Measurements from ENCODE around the gene MRPL49.
"Not testable (repeated sequence)": the region's sequence is repeated elsewhere in the genome, so short reads cannot be mapped to it uniquely, and the experiment has no call there.

MRPL49 gene

GRCh38 chr11:65169164-65169641 is 47.1 kb downstream of the MRPL49 start:
- TF ChIP-seq, protein P1, sequence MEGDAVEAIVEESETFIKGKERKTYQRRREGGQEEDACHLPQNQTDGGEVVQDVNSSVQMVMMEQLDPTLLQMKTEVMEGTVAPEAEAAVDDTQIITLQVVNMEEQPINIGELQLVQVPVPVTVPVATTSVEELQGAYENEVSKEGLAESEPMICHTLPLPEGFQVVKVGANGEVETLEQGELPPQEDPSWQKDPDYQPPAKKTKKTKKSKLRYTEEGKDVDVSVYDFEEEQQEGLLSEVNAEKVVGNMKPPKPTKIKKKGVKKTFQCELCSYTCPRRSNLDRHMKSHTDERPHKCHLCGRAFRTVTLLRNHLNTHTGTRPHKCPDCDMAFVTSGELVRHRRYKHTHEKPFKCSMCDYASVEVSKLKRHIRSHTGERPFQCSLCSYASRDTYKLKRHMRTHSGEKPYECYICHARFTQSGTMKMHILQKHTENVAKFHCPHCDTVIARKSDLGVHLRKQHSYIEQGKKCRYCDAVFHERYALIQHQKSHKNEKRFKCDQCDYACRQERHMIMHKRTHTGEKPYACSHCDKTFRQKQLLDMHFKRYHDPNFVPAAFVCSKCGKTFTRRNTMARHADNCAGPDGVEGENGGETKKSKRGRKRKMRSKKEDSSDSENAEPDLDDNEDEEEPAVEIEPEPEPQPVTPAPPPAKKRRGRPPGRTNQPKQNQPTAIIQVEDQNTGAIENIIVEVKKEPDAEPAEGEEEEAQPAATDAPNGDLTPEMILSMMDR (IDR thresholded peaks at IDR 0.05; ENCODE audit: low read depth, low read length, missing control alignments): no peak
- no peaks in the 10 kb centered on the region for H3K36me3 ChIP-seq (replicated peaks)
- peak overlapping the region; percentile 72 for H3K27ac ChIP-seq
- no peaks in the 10 kb centered on the region for H3K27me3 ChIP-seq (replicated peaks)
- peak; percentile 67 for DNase-seq
- H3K4me3 ChIP-seq (ENCODE audit: low read depth, low read length): no peak overlapping the region
- in situ Hi-C loops (cut with HindIII; ENCODE audit: low pct_ligation_motif_present, low sequenced_read_pairs): no loop called here

- no peak for DNase-seq
- Histone ChIP-seq H3K27me3 (replicated peaks) (no peaks in the 10 kb centered on the region), H3K4me3 (ENCODE audit: low read depth, low read length) (no peak within 1 kb of the TSS), H3K36me3 (replicated peaks) (no peaks in the 10 kb centered on the region), H3K27ac (peak within 1 kb of the TSS; percentile 72)
- TF ChIP-seq, protein P1 (IDR thresholded peaks at IDR 0.05; ENCODE audit: low read depth, low read length, missing control alignments): no peak
- in situ Hi-C loops (cut with HindIII; ENCODE audit: low pct_ligation_motif_present, low sequenced_read_pairs): no loop called here
Observed at GRCh38 chr11:65170058-65170534, 48.0 kb downstream of the MRPL49 start, which contains the start of gene SPDYC. TSS of gene SPDYC (plus strand) at chr11:65170233. CDS start at chr11:65171358, 1,125 bp downstream.

- no peak for DNase-seq
- in situ Hi-C loops (cut with HindIII; ENCODE audit: low pct_ligation_motif_present, low sequenced_read_pairs): no loop called here
- TF ChIP-seq, protein P1 (IDR thresholded peaks at IDR 0.05; ENCODE audit: low read depth, low read length, missing control alignments): no peak
- H3K27ac ChIP-seq: no peak overlapping the region
- H3K27me3 ChIP-seq (replicated peaks): no peaks in the 10 kb centered on the region
- H3K36me3 ChIP-seq (replicated peaks): no peaks in the 10 kb centered on the region
- no peak overlapping the region for H3K4me3 ChIP-seq (ENCODE audit: low read depth, low read length)
Observed at GRCh38 chr11:65172600-65172999, 50.5 kb downstream of the MRPL49 start.

DNA sequence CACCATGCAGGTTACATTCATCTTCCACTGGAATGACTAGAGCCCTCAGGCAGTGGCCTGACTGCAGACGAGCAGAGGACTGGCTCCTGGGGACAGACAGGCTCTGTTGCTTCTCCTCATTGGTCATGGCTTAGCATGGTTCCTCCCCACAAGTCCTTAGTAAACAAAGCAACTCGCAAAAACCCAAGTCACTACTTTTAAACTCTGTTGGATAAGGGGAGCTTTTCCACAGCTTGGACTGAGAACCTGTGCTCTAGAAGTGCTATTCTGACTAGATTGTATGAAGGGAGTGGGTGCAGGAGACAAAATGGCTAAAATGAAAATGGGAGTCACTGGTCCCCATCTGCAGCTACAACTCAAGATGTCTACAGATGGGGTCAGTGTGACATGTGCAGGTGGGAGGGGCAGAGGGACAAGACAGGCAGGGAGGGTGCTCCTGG is 52.5 kb downstream of the MRPL49 start:
- H3K4me3 ChIP-seq (ENCODE audit: low read depth, low read length); H3K36me3 ChIP-seq (replicated peaks); in situ Hi-C loops (cut with HindIII; ENCODE audit: low pct_ligation_motif_present, low sequenced_read_pairs); H3K27me3 ChIP-seq (replicated peaks); H3K27ac ChIP-seq; DNase-seq: not testable (repeated sequence)

Measured in brain microvascular endothelial cell (primary cell).